ENCODE data around the gene MYRIP. TPM values are rescaled to one million over a fixed set of nuclear protein-coding genes. Genes with fewer than 3 reads are reported as not detected.

MYRIP gene
- total RNA-seq, 1 experiment from 2014 or later: not detected

- no peaks in the 10 kb centered on the region for H3K79me2 ChIP-seq (ENCODE audit: low read length)
- no peak for TF ChIP-seq EZH2phosphoT487 (IDR thresholded peaks at IDR 0.05; ENCODE audit: borderline replicate concordance, low read length)
- no peak for TF ChIP-seq EZH2 (IDR thresholded peaks at IDR 0.05; ENCODE audit: low read length, unreplicated experiment)
- TF ChIP-seq CTCF (conservative IDR thresholded peaks at IDR 0.05; ENCODE audit: low read depth, low read length): no peak
- no peak overlapping the region for H3K4me3 ChIP-seq (ENCODE audit: low read length)
- ChIA-PET CTCF (no interaction called here), POLR2A (ENCODE audit: unreplicated experiment) (no interaction called here)
- H3K9me2 ChIP-seq (replicated peaks; ENCODE audit: low read length): no peaks in the 10 kb centered on the region
- H4K20me1 ChIP-seq (ENCODE audit: low read length): no peaks in the 10 kb centered on the region
- intact Hi-C loops (cut with micrococcal nuclease): no loop called here
- no peak overlapping the region for H2AFZ ChIP-seq (ENCODE audit: low read length)
- 0 out of 2 replicates have a peak, but pooled peaks cover 5% of the 10 kb centered on the region for H3K27me3 ChIP-seq (ENCODE audit: low read length)
- no peaks in the 10 kb centered on the region for H3K4me1 ChIP-seq (ENCODE audit: insufficient read depth, low read length)
- no peak for DNase-seq
- H3K9me3 ChIP-seq (ENCODE audit: low read length): no peaks in the 10 kb centered on the region
- H3K4me2 ChIP-seq (ENCODE audit: low read length): no peak overlapping the region
- ATAC-seq: no peak
- H3K36me3 ChIP-seq (ENCODE audit: low read depth, low read length): no peaks in the 10 kb centered on the region
- BruUV-seq (replicated peaks): no TSS peak
- no peak overlapping the region for H3K27ac ChIP-seq (ENCODE audit: low read length)
- H3F3A ChIP-seq (ENCODE audit: low read length, unreplicated experiment): no peaks in the 10 kb centered on the region
- H3K9ac ChIP-seq (ENCODE audit: low read length): no peak overlapping the region
These were observed 46.8 kb upstream of the MYRIP start for GRCh38 chr3:39762537-39763070.

GRCh38 chr3:39763390-39763789, 46.0 kb upstream of the MYRIP start:
- CTCF ChIA-PET: no interaction called here
- Histone ChIP-seq H4K20me1 (ENCODE audit: low read length) (no peaks in the 10 kb centered on the region), H3K27me3 (ENCODE audit: low read length) (peaks cover 5% of the 10 kb centered on the region; the same call in 1 of the 2 replicates), H3F3A (ENCODE audit: low read length, unreplicated experiment) (no peaks in the 10 kb centered on the region), H3K4me1 (ENCODE audit: insufficient read depth, low read length) (no peaks in the 10 kb centered on the region), H3K36me3 (ENCODE audit: low read depth, low read length) (no peaks in the 10 kb centered on the region), H3K79me2 (ENCODE audit: low read length) (no peaks in the 10 kb centered on the region), H3K4me3 (ENCODE audit: low read length) (no peak overlapping the region), H3K27ac (ENCODE audit: low read length) (no peak overlapping the region), H3K9me3 (ENCODE audit: low read length) (no peaks in the 10 kb centered on the region), H3K9me2 (replicated peaks; ENCODE audit: low read length) (no peaks in the 10 kb centered on the region), H3K4me2 (ENCODE audit: low read length) (no peak overlapping the region), H3K9ac (ENCODE audit: low read length) (no peak overlapping the region), H2AFZ (ENCODE audit: low read length) (no peak overlapping the region)
- BruUV-seq (replicated peaks): no TSS peak
- ATAC-seq (no peak), DNase-seq (no peak)
- POLR2A ChIA-PET (ENCODE audit: unreplicated experiment): no interaction called here
- TF ChIP-seq EZH2phosphoT487 (IDR thresholded peaks at IDR 0.05; ENCODE audit: borderline replicate concordance, low read length) (no peak), EZH2 (IDR thresholded peaks at IDR 0.05; ENCODE audit: low read length, unreplicated experiment) (no peak), CTCF (conservative IDR thresholded peaks at IDR 0.05; ENCODE audit: low read depth, low read length) (no peak)
- intact Hi-C loops (cut with micrococcal nuclease): no loop called here

- no peak overlapping the region for H3K9ac ChIP-seq (ENCODE audit: low read length)
- H3K27me3 ChIP-seq (ENCODE audit: low read length): peaks cover 5% of the 10 kb centered on the region; the same call in 1 of the 2 replicates
- no peak overlapping the region for H2AFZ ChIP-seq (ENCODE audit: low read length)
- ATAC-seq: no peak
- no peaks in the 10 kb centered on the region for H3F3A ChIP-seq (ENCODE audit: low read length, unreplicated experiment)
- DNase-seq: no peak
- POLR2A ChIA-PET (ENCODE audit: unreplicated experiment): no interaction called here
- H3K4me2 ChIP-seq (ENCODE audit: low read length): no peak overlapping the region
- CTCF ChIA-PET: no interaction called here
- intact Hi-C loops (cut with micrococcal nuclease): no loop called here
- H3K27ac ChIP-seq (ENCODE audit: low read length): no peak overlapping the region
- H3K4me1 ChIP-seq (ENCODE audit: insufficient read depth, low read length): no peaks in the 10 kb centered on the region
- H3K9me3 ChIP-seq (ENCODE audit: low read length): no peaks in the 10 kb centered on the region
- H3K79me2 ChIP-seq (ENCODE audit: low read length): no peaks in the 10 kb centered on the region
- no TSS peak for BruUV-seq (replicated peaks)
- TF ChIP-seq EZH2 (IDR thresholded peaks at IDR 0.05; ENCODE audit: low read length, unreplicated experiment) (no peak), CTCF (conservative IDR thresholded peaks at IDR 0.05; ENCODE audit: low read depth, low read length) (no peak), EZH2phosphoT487 (IDR thresholded peaks at IDR 0.05; ENCODE audit: borderline replicate concordance, low read length) (no peak)
- no peaks in the 10 kb centered on the region for H3K36me3 ChIP-seq (ENCODE audit: low read depth, low read length)
- H4K20me1 ChIP-seq (ENCODE audit: low read length): no peaks in the 10 kb centered on the region
- no peaks in the 10 kb centered on the region for H3K9me2 ChIP-seq (replicated peaks; ENCODE audit: low read length)
- H3K4me3 ChIP-seq (ENCODE audit: low read length): no peak overlapping the region
These were observed 43.8 kb upstream of the MYRIP start for GRCh38 chr3:39765575-39765974.
